GM20000 (cell line): ENCODE results near the gene CCDC195.

Experiments
- DNase-seq: peaks from one replicate; pipeline ENCODE4 v3.0.0; 2012; ENCODE audit warnings: low spot score
- TF ChIP-seq, protein P1 (sequence below): IDR thresholded peaks from 2 replicates; pipeline ENCODE4 v1.5.1; 2012; ENCODE audit warnings: mild to moderate bottlenecking, control low read depth; ENCODE audit errors: extremely low read depth, missing control alignments

Gene CCDC195

DNA sequence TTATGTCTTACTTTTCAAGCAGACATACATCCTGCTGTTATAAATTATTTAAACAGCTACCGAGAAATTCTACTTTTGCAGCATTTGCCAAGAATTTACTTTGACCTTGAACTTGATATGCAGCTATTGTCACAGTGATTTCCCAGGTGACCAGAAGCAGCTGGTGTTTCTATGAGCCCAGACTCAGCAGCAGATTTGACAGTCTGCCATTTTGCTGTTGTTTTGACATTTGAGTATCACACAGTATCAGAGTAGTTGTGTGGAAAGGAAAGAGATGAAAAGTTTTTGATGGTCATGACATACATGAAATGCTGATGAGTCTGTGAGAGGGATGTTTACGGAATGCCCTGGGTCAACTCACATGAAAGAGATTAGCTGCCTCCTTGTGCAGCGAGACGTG is 6.6 kb upstream of the CCDC195 start:
- TF ChIP-seq, protein P1, sequence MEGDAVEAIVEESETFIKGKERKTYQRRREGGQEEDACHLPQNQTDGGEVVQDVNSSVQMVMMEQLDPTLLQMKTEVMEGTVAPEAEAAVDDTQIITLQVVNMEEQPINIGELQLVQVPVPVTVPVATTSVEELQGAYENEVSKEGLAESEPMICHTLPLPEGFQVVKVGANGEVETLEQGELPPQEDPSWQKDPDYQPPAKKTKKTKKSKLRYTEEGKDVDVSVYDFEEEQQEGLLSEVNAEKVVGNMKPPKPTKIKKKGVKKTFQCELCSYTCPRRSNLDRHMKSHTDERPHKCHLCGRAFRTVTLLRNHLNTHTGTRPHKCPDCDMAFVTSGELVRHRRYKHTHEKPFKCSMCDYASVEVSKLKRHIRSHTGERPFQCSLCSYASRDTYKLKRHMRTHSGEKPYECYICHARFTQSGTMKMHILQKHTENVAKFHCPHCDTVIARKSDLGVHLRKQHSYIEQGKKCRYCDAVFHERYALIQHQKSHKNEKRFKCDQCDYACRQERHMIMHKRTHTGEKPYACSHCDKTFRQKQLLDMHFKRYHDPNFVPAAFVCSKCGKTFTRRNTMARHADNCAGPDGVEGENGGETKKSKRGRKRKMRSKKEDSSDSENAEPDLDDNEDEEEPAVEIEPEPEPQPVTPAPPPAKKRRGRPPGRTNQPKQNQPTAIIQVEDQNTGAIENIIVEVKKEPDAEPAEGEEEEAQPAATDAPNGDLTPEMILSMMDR = no peak
- DNase-seq = no peak

DNA sequence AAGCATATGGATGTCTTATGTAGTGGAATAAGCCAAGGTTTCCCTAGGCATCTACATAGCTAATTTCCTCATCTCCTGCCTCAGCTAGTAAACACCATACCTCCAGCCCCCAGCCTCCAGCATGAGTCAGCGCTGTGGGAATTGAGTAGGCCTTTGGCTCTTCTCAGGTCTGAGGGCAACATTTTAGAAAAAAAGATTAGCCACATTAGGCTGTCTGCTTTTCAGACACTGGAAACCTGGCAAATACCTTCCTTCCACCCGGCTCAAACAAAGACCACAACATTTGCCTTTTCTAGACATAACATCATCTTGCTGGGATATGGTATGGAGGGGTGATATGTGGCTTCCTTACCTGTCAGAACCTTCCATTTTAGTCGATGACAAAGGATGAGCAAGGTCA is 6.1 kb upstream of the CCDC195 start:
- no peak for DNase-seq
- TF ChIP-seq, protein P1 = no peak

DNA sequence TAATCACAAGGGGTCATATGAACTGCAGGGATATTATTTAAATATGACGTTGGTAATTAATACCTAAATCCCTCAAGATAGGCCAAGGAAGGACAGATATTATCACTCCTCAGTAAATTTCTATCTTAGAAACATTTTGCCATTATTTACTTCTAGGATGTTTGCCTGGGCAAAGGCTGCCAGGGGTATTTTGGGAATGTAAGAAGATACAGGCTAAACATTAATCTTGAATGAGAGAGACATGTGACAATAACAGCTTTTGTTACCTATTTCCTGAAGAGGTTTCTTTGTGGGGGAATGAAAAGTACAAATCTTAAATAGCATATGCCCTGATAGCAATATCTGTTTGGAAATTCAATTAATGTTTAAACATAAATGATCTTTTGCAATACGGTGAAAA is 756 bp upstream of the CCDC195 start:
- TF ChIP-seq, protein P1 = no peak

DNA sequence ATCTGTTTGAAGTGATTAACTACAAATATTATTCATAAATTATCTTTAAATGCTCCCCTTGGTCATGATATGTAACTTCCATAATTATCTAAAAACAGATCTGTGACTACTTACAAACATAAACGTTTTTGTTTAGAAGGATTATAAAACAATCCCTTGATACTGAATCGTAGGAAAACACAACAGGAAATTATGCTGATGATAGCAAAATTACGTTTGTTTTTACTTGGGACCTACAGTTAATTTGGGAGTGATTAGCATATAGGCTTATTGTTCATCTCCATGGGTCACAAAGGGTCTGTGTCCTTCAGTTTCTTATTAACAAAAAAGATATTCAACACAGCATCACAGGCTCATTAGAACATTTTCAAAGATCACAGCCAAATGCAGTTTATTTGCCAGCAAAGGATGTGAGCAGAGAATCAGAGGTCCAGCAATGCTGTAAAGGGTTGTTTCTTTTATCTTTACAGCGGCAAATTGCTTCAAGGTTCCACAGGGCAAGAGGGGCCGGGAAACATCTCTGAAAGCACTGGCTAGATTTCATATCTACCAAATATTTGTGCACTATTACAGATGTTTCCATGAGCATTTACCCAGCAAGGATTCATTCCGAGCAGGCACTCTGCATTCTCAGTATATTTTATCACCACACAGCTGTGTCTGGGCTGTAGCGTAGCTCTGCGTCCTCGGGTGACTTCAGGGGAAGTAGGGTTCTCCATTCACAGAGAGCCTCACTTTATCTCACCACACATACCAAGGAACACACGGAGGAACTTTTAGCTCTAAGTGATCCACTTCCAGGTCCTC is 4.1 kb downstream of the CCDC195 start:
- TF ChIP-seq, protein P1 = no peak
- no peak for DNase-seq

More for the DNA sequence above, 756 bp upstream of the CCDC195 start:
- DNase-seq = no peak

DNA sequence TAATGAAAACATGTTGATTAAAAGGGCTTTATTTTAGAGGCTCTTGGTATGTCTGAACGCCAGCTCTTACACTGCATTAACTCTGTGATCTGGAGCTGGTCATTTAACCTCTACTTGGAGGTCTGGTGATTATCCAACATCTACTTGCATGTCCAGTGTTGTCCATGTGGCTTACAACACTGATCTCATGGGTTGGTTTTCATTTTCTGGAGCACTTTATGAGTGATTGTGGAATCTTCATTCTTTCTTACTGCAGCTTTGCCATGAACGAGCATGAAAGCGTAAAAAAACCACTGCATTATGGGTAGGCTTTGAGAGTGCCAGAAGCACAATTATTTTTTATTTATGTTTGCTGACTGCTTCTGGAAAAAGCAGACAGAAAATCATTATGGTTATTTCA is 4.8 kb downstream of the CCDC195 start:
- DNase-seq = no peak
- TF ChIP-seq, protein P1 = no peak

DNA sequence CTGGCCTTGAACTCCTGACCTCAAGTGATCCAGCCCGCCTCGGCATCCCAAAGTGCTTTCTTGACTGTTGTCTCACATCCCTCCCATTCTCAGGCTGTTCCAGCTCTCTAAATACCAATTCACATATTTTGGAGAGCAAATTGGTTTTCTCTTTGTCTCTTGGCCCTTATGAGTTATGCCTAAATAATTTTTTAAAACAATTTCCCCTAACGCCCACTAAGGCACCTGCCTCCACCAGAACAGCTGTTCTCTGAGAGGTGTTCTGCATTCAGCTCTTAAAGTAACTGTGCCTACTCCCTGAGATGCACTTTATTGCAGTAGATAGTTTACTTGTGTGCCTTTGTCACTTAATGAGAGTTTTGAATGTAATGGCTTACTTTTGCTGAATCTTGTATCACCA is 6.9 kb downstream of the CCDC195 start:
- TF ChIP-seq, protein P1 = no peak
- DNase-seq = no peak

DNA sequence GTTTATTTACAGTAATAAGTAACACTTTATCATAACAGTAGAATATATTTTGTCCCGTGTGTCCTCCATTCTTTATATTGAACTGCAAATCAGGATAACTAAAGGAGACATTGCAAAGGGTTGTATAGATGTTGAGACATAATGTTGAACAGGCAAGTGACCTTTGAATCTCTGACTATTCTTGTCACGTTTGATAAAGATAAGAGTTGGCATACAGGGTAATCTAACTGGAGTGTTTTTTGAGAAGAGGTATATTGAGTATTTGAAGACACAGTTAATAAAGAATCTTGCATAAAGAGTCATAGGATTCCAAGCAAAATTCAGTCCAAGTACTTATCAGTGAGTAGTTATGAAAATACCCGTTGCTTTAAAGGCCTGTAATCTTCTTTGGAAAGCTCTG is 21.7 kb downstream of the CCDC195 start:
- DNase-seq = no peak
- TF ChIP-seq, protein P1 = no peak
